Measurements from ENCODE around the gene LBX2. TPM values are rescaled to one million over a fixed set of nuclear protein-coding genes. Genes with fewer than 3 reads are reported as not detected.

LBX2 gene
- total and polyA plus RNA-seq, 9 of the 15 experiments (the other 6 are each of a cell fraction or from before 2014, with no cell fraction given): 0.39 to 6.2 (median 1.8) TPM; not detected in 1

DNA sequence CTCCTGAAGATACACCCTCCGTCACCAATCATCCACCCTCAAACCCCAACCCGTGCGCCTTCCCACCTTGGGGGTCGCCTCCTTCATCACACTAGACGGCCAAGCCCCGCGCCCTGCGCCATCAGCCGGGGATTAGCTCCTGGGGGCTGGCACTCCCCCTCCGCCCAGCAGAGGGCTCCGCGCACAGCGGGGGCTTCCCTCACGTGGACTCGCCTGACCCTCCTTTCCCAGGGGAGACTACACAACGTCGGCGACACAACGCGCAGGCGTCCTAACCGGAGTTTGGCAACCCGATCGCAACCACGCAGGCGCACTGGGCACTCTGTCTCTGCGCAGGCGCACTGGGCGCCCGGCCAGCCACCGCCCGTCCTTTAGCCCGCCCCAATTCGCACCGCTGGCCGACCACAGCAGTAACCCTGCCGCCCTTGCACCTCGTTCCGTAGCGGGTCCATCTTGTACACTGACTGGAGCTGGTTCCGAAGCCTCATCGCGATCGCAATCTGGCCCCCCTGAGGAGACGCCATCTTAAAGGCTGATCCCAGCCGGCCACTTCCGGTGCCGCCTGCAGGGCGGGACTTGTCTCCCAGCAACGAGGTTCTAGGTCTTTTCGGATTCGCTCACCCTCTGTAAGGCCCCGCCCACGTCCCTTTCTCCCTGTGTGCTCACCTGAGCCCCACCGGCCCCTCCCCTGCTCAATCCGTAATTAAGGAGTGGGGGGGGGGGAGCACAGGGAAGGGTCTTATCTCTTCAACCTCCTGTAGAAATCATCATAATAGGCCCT, 7.9 kb upstream of the LBX2 start, which contains the start of gene PCGF1 (continued):
- TF ChIP-seq, protein P1, sequence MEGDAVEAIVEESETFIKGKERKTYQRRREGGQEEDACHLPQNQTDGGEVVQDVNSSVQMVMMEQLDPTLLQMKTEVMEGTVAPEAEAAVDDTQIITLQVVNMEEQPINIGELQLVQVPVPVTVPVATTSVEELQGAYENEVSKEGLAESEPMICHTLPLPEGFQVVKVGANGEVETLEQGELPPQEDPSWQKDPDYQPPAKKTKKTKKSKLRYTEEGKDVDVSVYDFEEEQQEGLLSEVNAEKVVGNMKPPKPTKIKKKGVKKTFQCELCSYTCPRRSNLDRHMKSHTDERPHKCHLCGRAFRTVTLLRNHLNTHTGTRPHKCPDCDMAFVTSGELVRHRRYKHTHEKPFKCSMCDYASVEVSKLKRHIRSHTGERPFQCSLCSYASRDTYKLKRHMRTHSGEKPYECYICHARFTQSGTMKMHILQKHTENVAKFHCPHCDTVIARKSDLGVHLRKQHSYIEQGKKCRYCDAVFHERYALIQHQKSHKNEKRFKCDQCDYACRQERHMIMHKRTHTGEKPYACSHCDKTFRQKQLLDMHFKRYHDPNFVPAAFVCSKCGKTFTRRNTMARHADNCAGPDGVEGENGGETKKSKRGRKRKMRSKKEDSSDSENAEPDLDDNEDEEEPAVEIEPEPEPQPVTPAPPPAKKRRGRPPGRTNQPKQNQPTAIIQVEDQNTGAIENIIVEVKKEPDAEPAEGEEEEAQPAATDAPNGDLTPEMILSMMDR (IDR thresholded peaks at IDR 0.05 in 2 of 3, conservative IDR thresholded peaks at IDR 0.05 in 1 of 3; ENCODE audit: insufficient read depth in 2 of 3, low read depth in 1 of 3, low read length in 3 of 3): peak; percentile 42 to 57 (median 54); a peak in 5 of 6 replicates
- TF ChIP-seq ZNF232 (CRISPR knock-in tag; IDR thresholded peaks at IDR 0.05) (no peak), FIP1L1 (IDR thresholded peaks at IDR 0.05; ENCODE audit: low read depth, low read length, poor library complexity, severe bottlenecking) (no peak), FOXJ2 (tag; IDR thresholded peaks at IDR 0.05) (no peak), MCM2 (IDR thresholded peaks at IDR 0.05; ENCODE audit: low read depth) (no peak), CHCHD3 (CRISPR knock-in tag; IDR thresholded peaks at IDR 0.05) (no peak), FOXJ3 (CRISPR knock-in tag; IDR thresholded peaks at IDR 0.05) (no peak), ZFP36 (IDR thresholded peaks at IDR 0.05; ENCODE audit: low read depth, low read length, partially characterized antibody) (no peak), LCOR (CRISPR knock-in tag; IDR thresholded peaks at IDR 0.05) (peak; percentile 80), TBL1XR1 (IDR thresholded peaks at IDR 0.05; ENCODE audit: low read length in 2 of 2) (peak in 1 of 2 experiments; percentile 30; a peak in 2 of 4 replicates), NFXL1 (CRISPR knock-in tag; IDR thresholded peaks at IDR 0.05) (no peak), KAT8 (IDR thresholded peaks at IDR 0.05; ENCODE audit: low read depth) (no peak), NCOA2 (IDR thresholded peaks at IDR 0.05; ENCODE audit: partially characterized antibody in 2 of 2) (no peak), LARP7 (IDR thresholded peaks at IDR 0.05) (0 out of 2 replicates have a peak, but pooled peaks have one; percentile 71)
- TF ChIP-seq, protein P2, sequence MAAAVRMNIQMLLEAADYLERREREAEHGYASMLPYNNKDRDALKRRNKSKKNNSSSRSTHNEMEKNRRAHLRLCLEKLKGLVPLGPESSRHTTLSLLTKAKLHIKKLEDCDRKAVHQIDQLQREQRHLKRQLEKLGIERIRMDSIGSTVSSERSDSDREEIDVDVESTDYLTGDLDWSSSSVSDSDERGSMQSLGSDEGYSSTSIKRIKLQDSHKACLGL (CRISPR knock-in tag; IDR thresholded peaks at IDR 0.05; ENCODE audit: borderline replicate concordance, poor library complexity, severe bottlenecking): no peak
- TF ChIP-seq, protein P3, sequence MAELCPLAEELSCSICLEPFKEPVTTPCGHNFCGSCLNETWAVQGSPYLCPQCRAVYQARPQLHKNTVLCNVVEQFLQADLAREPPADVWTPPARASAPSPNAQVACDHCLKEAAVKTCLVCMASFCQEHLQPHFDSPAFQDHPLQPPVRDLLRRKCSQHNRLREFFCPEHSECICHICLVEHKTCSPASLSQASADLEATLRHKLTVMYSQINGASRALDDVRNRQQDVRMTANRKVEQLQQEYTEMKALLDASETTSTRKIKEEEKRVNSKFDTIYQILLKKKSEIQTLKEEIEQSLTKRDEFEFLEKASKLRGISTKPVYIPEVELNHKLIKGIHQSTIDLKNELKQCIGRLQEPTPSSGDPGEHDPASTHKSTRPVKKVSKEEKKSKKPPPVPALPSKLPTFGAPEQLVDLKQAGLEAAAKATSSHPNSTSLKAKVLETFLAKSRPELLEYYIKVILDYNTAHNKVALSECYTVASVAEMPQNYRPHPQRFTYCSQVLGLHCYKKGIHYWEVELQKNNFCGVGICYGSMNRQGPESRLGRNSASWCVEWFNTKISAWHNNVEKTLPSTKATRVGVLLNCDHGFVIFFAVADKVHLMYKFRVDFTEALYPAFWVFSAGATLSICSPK (IDR thresholded peaks at IDR 0.05; ENCODE audit: borderline replicate concordance): no peak
- TF ChIP-seq, protein P4, sequence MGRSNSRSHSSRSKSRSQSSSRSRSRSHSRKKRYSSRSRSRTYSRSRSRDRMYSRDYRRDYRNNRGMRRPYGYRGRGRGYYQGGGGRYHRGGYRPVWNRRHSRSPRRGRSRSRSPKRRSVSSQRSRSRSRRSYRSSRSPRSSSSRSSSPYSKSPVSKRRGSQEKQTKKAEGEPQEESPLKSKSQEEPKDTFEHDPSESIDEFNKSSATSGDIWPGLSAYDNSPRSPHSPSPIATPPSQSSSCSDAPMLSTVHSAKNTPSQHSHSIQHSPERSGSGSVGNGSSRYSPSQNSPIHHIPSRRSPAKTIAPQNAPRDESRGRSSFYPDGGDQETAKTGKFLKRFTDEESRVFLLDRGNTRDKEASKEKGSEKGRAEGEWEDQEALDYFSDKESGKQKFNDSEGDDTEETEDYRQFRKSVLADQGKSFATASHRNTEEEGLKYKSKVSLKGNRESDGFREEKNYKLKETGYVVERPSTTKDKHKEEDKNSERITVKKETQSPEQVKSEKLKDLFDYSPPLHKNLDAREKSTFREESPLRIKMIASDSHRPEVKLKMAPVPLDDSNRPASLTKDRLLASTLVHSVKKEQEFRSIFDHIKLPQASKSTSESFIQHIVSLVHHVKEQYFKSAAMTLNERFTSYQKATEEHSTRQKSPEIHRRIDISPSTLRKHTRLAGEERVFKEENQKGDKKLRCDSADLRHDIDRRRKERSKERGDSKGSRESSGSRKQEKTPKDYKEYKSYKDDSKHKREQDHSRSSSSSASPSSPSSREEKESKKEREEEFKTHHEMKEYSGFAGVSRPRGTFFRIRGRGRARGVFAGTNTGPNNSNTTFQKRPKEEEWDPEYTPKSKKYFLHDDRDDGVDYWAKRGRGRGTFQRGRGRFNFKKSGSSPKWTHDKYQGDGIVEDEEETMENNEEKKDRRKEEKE (IDR thresholded peaks at IDR 0.05; ENCODE audit: borderline replicate concordance in 1 of 2, control insufficient read depth in 1 of 2, low read depth in 2 of 2, low read length in 1 of 2): no peak

All from K562 (cell line).